Cortex of kidney (tissue), 1 donor: ENCODE data around the gene ANKRD53.

ENCODE experiments used
- DNase-seq: peaks from one replicate; lab custom pipeline; 2025; lab: John Stamatoyannopoulos, UW

The ANKRD53 gene, protein sequence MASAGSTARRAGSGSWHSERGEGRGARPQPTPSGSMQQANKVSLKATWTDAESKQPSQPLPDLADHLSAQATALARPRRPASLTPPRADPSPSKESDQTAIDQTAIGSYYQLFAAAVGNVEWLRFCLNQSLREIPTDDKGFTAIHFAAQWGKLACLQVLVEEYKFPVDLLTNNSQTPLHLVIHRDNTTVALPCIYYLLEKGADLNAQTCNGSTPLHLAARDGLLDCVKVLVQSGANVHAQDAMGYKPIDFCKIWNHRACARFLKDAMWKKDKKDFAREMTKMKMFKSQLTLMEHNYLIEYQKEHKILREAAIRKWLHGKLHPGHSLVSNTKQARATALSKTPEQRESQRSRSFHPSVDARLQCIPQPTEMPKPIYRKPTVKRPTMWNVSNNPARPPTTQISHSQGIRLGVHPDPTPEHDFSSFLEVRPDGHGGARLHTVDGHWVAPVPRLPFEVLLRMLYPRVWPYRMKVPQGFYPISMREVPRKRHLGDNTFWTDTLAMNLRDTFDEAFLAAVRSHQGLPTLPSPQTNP

GRCh38 chr2:70978341-70979179 is at the start of gene ANKRD53:
Gene ANKRD53 (plus strand): TSS chr2:70978630. CDS start chr2:70978646, 16 bp downstream.
- DNase-seq: no peak

GRCh38 chr2:70930371-70931329 is 47.8 kb upstream of the ANKRD53 start:
- no peak for DNase-seq

DNA sequence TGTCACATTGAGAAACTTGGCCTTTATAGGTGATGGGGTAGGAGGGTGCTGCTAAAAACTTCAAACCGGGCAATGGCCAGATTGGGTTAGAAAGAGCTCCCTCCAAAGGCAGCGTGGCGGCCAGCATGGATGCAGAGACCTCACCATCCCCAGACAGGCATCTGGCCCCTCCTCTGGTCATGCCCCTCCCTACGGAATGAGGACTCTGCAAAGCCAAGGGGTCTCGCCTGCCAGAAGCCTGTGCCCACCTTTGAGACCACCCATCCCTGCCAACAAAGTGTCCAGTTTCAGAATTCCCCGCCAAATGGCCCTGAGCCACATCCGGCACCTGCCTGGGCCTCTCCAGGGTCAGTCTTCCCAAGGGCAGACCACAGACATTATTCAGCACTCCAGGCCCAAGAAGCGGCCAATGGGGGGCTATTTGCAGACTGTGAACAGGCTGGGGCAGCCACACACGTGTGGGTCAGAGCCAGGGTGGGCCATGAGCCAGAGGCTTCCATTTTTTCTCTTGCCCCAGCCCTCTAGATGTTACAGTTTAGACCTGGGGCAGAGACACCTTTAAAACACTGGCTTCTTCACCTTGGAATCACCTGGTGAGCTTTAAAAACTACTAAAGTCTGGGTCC is 46.9 kb upstream of the ANKRD53 start:
- no peak for DNase-seq

- no peak for DNase-seq
Measured at GRCh38 chr2:70932631-70933230, 45.7 kb upstream of the ANKRD53 start.

DNA sequence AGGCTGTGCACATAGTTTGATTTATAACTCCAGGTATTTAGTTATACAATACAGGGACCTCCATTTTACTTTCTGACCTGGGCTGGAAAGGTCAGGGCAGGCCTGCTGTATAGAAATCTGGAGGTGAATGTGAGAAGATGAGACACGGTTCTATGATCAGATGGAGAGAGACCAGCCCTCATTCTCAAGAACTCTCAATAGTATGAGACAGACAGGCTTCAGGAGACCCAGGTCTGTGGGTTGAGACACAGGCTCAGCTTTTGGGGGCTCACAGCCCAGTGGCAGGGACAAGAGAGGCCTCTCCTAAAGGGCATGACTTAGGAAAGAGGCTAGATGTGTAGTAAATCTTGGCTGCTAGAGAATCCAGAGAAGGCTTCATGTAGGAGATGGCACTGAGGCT is 43.4 kb upstream of the ANKRD53 start:
- no peak for DNase-seq

DNA sequence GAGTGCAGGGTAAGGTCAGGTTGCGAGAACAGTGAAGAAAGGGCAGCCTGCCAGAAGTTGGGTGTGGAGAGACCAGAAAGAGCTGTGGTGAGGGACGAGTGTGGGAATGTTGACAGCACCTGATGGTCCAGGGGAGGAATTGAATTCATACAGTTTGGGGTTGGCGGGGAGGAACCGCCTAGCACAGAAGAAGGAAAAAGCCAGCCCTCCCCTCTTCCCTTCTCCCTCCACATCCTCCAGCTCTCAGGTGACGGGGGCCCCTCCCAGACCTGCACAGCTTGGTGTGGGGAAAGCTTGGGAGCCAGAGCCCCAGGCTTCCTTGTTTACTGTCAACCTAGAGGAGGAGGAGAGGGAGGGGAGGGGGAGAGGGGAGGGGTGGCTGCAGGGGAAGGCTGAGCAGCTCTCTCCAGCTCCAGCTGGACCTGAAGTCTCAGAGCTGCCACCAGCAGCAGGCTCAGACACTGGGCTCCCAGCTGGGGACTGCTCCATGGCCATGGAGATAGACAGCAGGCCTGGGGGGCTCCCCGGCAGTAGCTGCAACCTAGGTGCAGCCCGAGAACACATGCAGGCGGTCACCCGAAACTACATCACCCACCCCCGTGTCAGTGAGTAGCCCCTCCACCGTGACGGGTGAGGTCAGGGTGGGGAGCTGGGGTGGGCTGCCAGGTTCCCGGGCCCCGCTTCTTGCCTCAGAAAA is 42.8 kb upstream of the ANKRD53 start, which contains the start of gene ATP6V1B1:
ATP6V1B1 (plus strand) TSS at position 433 of the 697 bp plus-strand sequence; CDS start at position 488, 55 bp downstream.
- no peak for DNase-seq

DNA sequence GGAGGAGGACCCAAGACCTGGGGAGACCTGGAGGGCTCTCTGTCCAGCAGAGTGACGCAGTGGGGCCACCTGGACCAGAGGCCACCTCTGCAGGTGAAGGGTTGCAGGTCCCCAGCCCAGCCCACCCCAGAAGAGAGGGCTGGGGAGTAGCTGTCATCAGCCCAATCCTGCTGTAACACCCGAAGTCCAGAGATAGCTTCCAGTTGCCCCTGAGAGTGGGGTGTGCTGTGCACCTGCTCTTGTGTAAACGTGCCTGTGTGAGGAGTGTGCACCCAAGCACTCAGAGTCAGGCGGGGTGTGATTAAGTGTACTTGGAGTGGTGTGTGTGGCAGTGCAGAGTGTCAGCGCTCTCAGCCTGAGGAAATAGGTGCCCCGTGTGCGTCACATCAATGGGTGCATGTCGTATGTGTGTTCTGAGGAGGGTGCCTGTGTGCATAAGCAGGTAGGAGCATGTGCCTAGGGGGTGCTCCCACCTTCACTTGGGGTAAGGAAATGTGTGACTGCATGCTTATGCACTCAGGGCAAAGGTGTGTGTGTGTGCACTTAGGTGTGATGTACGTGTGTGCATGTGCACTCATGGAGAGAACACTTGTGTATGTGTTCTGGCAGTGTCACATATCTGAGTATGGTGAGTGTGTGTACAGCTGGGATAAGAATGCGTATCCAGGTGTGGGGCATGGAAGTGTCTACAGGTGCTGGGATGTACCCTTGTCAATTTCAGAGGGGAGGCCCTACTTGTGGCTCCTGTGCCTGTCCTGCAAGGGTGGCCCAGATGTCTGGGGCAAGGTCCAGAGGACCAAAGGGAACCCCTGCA is 42.1 kb upstream of the ANKRD53 start:
- DNase-seq: no peak

GRCh38 chr2:70936979-70937811 is 41.2 kb upstream of the ANKRD53 start:
- no peak for DNase-seq

GRCh38 chr2:70937866-70938585 is 40.4 kb upstream of the ANKRD53 start:
- no peak for DNase-seq

DNA sequence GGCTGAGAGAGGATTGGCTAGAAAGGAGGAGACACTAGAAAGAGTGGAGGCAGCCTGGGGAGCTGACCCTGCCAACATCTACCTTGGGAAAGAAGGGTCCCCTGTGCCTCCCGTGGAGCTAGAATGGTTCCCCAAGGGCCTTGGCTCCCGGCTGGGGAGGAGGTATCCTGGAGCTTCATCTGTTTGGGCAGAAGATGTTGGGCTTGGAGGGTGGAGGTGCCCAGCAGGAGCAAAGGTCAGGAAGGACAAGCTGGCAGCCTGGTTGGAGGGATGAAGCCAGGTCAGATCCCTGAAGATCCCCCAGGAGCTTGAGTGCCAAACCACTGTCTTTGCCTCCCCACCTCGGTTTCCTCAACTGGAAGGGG is 39.9 kb upstream of the ANKRD53 start:
- no peak for DNase-seq

- no peak for DNase-seq
Measured at GRCh38 chr2:70939001-70939838, 39.2 kb upstream of the ANKRD53 start.

DNA sequence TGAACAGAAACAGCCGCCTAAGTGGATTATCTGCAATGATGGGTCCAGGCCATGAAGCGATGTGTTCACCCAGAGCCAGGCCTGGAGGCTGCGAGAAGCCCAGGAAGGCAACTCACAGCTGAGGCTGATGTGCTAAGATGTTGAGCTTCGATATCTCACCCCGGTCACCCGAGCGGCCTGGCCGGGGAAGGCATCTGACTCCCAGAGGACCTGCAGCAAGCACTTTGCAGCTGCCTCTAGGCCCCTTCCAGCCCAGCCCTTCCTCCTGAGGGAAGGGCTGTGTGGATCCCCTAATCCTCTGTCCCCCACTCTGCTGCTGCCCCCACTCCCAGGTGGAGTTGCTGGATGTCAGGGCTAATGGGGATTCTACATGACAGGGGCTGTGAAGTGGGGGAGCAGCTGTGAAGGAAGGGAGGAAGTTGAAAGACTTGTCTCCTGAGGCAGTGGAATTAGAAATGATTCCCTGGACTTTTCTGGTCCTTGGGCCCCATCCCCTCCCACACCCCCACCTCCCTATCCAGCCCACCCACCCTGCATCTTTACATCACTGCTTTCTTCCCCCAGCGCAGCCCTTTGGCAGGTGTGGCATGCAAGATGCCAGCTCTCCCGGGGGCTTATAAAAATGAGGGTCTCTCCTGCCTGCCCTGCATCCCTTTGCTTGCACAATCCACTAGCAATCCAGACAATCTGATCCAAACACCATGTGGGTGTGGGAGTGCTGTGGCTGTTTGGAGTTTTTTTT is 38.4 kb upstream of the ANKRD53 start:
- DNase-seq: no peak

GRCh38 chr2:70941186-70941585 is 37.2 kb upstream of the ANKRD53 start:
- DNase-seq: no peak

- no peak for DNase-seq
Measured at GRCh38 chr2:70941701-70942100, 36.7 kb upstream of the ANKRD53 start.

DNA sequence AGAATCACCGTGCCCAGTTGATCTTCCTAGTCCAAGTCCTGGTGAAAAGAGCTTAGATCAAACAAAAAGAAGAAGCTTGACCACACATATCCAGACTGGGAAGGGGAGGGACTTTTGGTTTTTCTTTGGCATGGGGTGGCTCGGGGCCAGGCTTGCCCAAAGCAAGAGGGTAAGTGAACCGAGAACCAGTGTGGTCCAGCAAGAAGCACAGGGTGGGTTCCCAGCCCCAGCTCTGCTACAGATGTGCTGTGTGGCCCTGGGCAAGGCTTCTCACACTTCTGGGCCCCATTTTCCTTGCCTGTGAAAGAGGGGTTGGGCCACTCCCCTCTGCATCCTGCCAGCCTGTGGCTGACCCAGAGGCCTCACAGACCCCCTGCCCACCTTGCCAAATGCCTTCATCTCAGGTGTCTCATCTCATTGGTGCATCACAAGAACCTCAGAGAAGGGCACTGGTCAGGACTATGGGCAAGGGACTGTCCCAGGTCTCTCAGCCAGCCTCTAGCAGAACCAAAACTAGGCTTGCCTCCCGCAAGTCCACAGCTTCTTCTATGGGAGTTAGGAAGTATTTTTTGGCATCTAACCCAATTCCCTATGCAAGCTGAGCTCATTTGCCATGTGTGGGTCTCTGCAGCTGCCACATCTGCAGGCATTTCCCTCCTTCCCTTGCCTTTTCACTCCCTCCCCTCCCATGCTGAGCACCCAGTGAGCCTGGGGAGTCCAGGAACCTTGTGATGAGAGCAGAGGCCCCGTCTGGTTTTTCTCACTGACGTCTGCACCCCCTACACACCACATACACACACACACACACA is 35.8 kb upstream of the ANKRD53 start:
- no peak for DNase-seq
